HL-60 (cell line): ENCODE measurements around the gene CDRT4.

ENCODE experiments used
- CTCF ChIP-seq: IDR thresholded peaks from one replicate; pipeline ENCODE4 v1.5.1; 2011; ENCODE audit warnings: low read length, control low read depth, inconsistent platforms; ENCODE audit not compliant: insufficient read depth
- TF ChIP-seq, protein P1 (sequence below): IDR thresholded peaks from 2 replicates; pipeline ENCODE4 v1.6.1; 2012; ENCODE audit warnings: low read depth; ENCODE audit not compliant: insufficient replicate concordance

DNA sequence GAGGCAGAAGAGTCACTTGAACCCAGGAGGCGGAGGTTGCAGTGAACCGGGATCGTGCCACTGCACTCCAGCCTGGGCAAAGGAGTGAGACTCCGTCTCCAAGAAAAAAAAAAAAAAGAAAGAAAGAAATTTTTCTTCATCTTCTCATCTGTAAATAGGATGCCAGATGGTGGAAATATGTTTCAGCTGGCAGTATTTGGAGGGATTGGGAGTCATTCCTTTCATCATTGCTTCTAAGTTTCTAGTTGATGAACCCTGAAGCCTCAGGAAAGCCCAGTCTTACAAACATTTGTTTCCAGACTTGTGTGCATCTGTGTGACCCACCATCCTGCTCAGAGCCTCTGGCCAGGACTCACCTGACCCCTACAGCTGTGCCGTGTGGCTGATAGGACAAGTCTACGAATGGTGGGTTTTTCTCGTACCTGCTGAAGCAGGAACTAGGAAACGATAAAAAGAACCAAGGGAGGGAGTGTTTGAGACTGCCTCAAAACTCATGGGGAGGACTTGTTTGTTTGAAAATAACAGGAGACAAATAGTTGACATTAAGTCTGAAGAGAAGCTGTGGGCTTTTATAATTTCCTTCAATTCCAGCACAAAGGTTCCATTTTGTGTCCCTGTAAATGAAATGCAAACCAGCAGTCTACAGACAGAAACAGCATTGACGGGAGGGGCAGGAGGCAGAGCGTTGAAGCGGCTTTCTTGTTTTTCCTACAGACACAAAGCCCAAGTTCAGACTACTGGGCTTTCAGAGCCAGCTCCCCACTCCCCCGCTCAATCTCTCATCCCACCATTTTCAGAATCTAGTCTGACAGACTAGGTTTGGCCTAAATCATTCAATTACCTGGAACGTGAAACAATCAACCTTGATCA is 24.9 kb downstream of the CDRT4 start:
- no peak for TF ChIP-seq CTCF
- TF ChIP-seq, protein P1, sequence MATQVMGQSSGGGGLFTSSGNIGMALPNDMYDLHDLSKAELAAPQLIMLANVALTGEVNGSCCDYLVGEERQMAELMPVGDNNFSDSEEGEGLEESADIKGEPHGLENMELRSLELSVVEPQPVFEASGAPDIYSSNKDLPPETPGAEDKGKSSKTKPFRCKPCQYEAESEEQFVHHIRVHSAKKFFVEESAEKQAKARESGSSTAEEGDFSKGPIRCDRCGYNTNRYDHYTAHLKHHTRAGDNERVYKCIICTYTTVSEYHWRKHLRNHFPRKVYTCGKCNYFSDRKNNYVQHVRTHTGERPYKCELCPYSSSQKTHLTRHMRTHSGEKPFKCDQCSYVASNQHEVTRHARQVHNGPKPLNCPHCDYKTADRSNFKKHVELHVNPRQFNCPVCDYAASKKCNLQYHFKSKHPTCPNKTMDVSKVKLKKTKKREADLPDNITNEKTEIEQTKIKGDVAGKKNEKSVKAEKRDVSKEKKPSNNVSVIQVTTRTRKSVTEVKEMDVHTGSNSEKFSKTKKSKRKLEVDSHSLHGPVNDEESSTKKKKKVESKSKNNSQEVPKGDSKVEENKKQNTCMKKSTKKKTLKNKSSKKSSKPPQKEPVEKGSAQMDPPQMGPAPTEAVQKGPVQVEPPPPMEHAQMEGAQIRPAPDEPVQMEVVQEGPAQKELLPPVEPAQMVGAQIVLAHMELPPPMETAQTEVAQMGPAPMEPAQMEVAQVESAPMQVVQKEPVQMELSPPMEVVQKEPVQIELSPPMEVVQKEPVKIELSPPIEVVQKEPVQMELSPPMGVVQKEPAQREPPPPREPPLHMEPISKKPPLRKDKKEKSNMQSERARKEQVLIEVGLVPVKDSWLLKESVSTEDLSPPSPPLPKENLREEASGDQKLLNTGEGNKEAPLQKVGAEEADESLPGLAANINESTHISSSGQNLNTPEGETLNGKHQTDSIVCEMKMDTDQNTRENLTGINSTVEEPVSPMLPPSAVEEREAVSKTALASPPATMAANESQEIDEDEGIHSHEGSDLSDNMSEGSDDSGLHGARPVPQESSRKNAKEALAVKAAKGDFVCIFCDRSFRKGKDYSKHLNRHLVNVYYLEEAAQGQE, result no peak
